GM10248 (cell line): ENCODE data around the gene RAPGEF2.
"Not testable (repeated sequence)": the region's sequence is repeated elsewhere in the genome, so short reads cannot be mapped to it uniquely, and the experiment has no call there.

Experiments used
- CTCF ChIA-PET: fragments of 300-600 bp; sonication (Branson Sonifier 250); formaldehyde crosslinking; extraction: SDS; loops from one replicate; lab custom pipeline; 2021; ENCODE audit warnings: antibody characterized with exemption; lab: Yijun Ruan, JAX
- POLR2A ChIA-PET: fragments of 350-650 bp; sonication (Branson Sonifier 250); formaldehyde crosslinking; extraction: SDS; loops from one replicate; lab custom pipeline; 2020; ENCODE audit warnings: antibody characterized with exemption; lab: Yijun Ruan, JAX
- DNase-seq: peaks from one replicate; pipeline ENCODE4 v3.0.0; 2012; ENCODE audit errors: extremely low spot score
- TF ChIP-seq, protein P1 (sequence below): IDR thresholded peaks from 2 replicates; pipeline ENCODE4 v1.5.1; 2012; ENCODE audit warnings: mild to moderate bottlenecking, low read depth; ENCODE audit errors: extremely low read depth, missing control alignments, control extremely low read depth

The RAPGEF2 gene

DNA sequence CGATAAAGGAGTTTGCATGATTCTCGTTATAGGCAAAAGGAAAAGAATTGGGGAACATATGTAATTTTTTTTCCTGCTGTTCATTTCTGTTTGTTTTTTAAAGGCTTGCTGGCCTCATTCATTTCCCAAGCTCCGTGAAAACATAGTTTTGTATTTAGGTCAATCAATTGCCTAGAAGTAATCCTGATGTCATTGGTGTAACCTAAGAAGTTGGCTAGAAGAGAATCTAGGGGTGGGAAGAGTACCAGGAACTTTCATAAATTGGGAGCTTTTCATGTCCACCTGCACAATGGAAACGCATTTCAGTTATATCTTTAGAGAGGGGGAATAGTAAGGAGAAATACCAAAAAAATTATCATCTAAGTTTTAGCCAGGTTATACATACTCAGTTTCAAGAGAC, 3.8 kb downstream of the RAPGEF2 start:
- DNase-seq = no peak
- TF ChIP-seq, protein P1, sequence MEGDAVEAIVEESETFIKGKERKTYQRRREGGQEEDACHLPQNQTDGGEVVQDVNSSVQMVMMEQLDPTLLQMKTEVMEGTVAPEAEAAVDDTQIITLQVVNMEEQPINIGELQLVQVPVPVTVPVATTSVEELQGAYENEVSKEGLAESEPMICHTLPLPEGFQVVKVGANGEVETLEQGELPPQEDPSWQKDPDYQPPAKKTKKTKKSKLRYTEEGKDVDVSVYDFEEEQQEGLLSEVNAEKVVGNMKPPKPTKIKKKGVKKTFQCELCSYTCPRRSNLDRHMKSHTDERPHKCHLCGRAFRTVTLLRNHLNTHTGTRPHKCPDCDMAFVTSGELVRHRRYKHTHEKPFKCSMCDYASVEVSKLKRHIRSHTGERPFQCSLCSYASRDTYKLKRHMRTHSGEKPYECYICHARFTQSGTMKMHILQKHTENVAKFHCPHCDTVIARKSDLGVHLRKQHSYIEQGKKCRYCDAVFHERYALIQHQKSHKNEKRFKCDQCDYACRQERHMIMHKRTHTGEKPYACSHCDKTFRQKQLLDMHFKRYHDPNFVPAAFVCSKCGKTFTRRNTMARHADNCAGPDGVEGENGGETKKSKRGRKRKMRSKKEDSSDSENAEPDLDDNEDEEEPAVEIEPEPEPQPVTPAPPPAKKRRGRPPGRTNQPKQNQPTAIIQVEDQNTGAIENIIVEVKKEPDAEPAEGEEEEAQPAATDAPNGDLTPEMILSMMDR = no peak
- CTCF ChIA-PET = interaction anchor here (0.7 to 2.1 kb wide), 5 partner anchors 11 to 97 kb away, joined by 3 to 12 read pairs (median 5); no protein-coding TSS in a partner anchor
- POLR2A ChIA-PET = interaction anchor here (0.6 kb wide), 1 partner anchor 13 kb away, joined by 5 read pairs; no protein-coding TSS in a partner anchor

DNA sequence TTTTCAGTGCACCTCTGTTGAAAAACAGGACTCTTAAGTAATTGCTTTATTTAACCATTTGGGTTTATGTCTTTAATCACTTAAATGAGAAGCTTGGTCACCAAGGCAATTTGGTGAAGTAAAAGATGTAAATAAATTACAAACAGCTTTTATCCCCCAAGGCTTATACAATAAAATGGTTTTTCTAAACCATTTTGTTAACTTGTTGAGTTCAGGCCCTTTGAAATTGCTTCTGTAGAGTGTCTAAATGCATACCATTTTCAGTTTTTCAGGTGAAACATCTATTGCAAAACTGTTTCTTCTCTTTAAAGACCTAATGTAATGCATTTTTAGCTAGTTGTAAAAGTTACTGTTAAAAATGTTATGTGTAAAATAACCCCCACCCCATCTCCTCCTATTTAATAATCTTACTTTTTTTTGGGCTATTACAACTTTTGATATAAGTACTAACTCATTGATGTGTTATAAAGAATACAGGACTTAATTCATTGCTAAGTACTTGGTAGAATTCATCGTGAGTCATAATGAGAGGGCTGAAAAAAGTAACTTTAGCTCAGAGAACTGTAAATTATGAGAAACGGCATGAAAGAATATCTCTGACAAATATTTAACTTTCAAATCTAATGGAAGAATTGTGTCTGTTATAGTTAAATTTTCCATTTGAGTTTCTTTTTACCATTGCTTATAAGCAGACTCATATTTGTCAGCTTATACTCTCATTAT, 4.5 kb downstream of the RAPGEF2 start:
- ChIA-PET CTCF (interaction anchor here (1.3 to 2.1 kb wide), 5 partner anchors 10 to 251 kb away, joined by 3 to 12 read pairs (median 5); no protein-coding TSS in a partner anchor), POLR2A (interaction anchor here (0.6 kb wide), 1 partner anchor 13 kb away, joined by 5 read pairs; no protein-coding TSS in a partner anchor)
- TF ChIP-seq, protein P1 = no peak
- DNase-seq = no peak

DNA sequence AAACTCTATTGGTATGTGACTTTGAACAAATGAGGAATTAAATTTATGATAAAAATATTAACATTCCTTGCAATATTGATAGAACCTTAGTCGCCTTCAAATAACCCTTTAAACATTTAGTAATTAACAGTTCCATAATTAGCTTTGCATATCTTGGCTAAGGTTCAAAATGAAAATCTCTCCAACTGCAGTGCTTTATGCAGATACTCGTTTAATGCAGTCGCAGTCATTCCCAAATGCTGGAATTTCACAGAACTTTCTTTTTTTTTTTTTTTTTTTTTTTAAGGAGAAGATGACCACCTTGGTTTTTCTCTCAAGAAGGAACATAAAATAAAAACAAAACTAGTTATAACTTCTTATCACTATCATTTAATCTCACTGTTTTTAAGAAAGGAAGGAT, 5.2 kb downstream of the RAPGEF2 start:
- POLR2A ChIA-PET = no interaction called here
- TF ChIP-seq, protein P1 = no peak
- CTCF ChIA-PET = interaction anchor here (1.3 to 2.1 kb wide), 4 partner anchors 9 to 252 kb away, joined by 3 to 12 read pairs (median 5); no protein-coding TSS in a partner anchor
- no peak for DNase-seq

DNA sequence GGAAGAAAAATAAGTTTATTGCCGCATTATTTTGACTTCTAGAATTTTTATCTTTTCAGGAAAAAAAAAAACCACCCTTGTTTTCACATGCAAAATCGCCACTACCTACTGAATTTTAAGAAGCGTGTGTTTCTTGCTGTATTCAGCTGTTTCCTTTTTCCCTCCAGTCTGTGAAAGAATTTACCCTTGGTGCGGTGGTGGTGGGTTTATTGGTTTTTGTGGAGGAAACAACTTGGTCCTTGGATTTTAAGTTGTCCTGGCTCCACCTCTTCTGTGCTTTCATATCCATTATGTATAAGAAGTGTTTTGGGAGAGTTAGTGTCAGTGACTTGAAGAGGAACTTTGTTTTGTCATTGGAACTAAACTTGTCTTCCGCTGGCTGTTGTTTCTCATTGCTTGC, 8.1 kb downstream of the RAPGEF2 start:
- TF ChIP-seq, protein P1 = no peak
- CTCF ChIA-PET = interaction anchor here (0.9 to 1.8 kb wide), 3 partner anchors 10 to 35 kb away, joined by 3 to 8 read pairs (median 3); no protein-coding TSS in a partner anchor
- no peak for DNase-seq
- POLR2A ChIA-PET = no interaction called here

DNA sequence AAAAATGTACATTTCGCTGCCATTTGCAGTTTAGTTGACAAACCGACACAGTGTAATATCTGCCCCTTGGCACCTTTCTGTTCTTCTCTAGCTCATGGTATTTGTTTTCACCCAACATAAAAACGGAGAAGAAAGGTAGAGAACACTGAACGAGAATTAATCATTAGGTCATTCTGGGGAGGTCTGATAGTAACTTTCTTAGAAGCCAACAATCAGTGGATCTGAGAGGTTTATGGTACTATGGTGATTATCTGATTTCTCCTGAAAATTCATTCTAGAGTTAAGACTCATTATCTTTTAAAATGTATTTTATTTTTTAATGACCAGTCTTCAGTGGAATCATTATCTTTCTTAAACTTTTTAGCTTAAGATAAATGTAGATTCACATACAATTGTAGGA, 8.5 kb downstream of the RAPGEF2 start:
- TF ChIP-seq, protein P1 = no peak
- ChIA-PET CTCF (interaction anchor here (0.9 to 1.8 kb wide), 4 partner anchors 9 to 91 kb away, joined by 3 to 8 read pairs (median 3); no protein-coding TSS in a partner anchor), POLR2A (no interaction called here)
- DNase-seq = no peak

DNA sequence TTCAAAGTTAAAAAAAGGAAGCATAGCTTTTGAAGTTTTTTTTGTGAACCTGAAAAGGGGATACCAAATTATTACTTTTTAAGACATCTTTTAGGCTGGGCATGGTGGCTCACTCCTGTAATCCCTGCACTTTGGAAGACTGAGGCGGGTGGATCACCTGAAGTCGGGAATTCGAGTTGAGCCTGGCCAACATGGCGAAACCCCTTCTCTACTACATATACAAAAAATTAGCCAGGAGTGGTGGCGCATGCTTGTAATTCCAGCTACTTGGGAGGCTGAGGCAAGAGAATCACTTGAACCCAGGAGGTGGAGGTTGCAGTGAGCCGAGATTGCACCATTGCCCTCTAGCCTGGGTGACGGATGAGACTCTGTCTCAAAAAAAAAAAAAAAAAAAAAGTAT, 10.5 kb downstream of the RAPGEF2 start:
- DNase-seq, CTCF ChIA-PET, POLR2A ChIA-PET: not testable (repeated sequence)

DNA sequence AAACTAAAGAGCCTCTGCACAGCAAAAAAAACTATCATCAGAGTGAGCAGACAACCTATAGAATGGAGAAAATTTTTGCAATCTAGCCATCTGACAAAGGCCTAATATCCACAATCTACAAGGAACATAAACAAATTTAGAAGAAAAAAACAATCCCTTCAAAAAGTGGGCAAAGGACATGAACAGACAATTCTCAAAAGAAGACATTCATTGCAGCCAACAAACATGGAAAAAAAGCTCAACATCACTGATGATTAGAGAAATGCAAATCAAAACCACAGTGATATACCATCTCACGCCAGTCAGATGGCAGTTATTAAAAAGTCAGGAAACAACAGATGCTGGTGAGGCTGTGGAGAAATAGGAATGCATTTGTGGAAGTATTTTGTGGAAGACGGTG, 13.2 kb downstream of the RAPGEF2 start:
- CTCF ChIA-PET = interaction anchor here (1.3 to 2.7 kb wide), 2 partner anchors 9 to 36 kb away, joined by 4 to 12 read pairs; no protein-coding TSS in a partner anchor
- DNase-seq, POLR2A ChIA-PET: not testable (repeated sequence)

DNA sequence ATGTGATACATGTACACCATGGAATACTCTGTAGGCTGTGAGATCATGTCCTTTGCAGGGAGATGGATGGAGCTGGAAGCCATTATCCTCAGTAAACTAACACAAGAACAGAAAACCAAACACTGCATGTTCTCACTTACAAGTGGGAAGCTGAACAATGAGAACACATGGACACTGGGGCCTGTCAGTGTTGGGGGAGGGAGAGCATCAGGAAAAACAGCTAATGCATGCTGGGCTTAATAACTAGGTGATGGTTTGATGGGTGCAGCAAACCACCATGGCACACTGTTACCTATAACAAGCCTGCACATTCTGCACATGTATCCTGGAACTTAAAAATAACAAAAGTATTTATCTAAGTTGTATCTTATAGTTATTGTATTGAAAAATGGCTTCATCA, 13.8 kb downstream of the RAPGEF2 start:
- POLR2A ChIA-PET = interaction anchor here (0.7 kb wide), 1 partner anchor 63 kb away, joined by 4 read pairs; no protein-coding TSS in a partner anchor
- not testable (repeated sequence) for DNase-seq
- CTCF ChIA-PET = interaction anchor here (1.3 to 2.7 kb wide), 2 partner anchors 10 to 35 kb away, joined by 4 to 12 read pairs; no protein-coding TSS in a partner anchor
